LNCAP (cell line): ENCODE measurements around the gene GTSF1L.

Source experiments
- TF ChIP-seq, protein P1 (sequence below): fragments of 450-650 bp; IDR thresholded peaks from 2 replicates; pipeline ENCODE4 v1.5.1; 2017; ENCODE audit warnings: mild to moderate bottlenecking

The GTSF1L gene

GRCh38 chr20:43721429-43722152, 5.2 kb downstream of the GTSF1L start:
- TF ChIP-seq, protein P1, sequence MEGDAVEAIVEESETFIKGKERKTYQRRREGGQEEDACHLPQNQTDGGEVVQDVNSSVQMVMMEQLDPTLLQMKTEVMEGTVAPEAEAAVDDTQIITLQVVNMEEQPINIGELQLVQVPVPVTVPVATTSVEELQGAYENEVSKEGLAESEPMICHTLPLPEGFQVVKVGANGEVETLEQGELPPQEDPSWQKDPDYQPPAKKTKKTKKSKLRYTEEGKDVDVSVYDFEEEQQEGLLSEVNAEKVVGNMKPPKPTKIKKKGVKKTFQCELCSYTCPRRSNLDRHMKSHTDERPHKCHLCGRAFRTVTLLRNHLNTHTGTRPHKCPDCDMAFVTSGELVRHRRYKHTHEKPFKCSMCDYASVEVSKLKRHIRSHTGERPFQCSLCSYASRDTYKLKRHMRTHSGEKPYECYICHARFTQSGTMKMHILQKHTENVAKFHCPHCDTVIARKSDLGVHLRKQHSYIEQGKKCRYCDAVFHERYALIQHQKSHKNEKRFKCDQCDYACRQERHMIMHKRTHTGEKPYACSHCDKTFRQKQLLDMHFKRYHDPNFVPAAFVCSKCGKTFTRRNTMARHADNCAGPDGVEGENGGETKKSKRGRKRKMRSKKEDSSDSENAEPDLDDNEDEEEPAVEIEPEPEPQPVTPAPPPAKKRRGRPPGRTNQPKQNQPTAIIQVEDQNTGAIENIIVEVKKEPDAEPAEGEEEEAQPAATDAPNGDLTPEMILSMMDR = no peak

- TF ChIP-seq, protein P1 = no peak
These were observed 5.7 kb downstream of the GTSF1L start for GRCh38 chr20:43721097-43721428.

- TF ChIP-seq, protein P1 = no peak
These were observed 6.8 kb downstream of the GTSF1L start for GRCh38 chr20:43720007-43720406.

DNA sequence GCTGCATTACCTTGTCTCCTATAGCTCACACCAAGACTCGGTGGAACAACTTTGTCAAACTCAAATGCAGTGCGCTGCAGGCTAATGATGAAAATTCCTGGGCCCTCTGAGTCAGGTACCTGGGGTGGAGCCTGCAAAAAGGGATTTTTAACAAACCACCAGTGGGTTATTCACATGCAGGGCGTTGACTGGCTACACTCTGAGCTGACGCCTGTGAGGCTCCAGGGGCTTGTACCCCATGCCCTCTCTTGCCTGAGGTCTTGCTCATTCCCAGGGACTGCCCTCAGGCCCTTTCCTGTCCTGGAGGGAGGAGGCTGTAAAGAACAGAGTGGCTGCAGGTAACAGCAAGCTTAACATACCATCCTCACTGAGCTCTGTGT, 9.2 kb downstream of the GTSF1L start:
- TF ChIP-seq, protein P1 = no peak

DNA sequence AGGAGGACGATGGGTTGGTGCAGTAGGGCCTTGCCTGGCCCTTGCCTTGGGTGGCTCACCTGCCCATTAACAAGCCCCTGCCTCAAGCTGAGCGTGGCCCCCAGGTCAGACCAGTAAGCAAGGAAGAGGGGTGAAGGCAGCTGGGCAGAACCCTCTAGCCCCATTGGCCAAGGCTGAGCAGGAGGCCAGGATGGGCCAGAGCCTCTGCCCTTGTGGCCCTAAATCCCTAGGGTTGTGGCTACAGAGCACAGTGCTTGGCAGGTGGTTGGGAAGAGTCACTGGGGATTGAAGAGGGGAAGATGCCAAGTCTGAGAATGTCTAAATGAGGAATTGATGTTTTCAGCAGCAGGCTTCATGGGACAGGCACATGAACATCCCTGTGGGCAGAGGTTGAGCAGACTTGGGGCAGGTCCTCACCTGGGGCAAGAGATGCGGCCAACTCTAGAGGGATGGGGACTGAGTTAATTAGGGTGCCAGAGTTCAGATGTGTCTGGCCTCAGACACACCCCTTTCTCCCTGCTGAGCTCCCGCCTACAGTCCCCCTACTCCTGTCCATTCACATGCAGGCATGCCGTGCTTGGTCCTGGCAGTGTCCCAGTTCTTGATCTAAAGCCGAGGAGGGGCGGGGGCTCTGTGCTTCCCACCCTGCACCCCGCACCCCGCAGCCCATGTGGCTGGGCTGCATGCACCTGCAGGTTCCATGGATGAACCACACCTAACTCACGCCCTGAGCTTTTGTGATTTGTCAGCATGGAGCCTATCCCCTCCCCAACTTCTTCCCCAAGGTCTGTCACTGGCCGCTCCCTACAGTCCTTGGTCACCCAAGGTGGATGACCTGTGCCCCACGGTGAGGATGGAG, 9.8 kb downstream of the GTSF1L start:
- TF ChIP-seq, protein P1 = no peak

- TF ChIP-seq, protein P1 = no peak
These were observed 10.7 kb downstream of the GTSF1L start for GRCh38 chr20:43716123-43716522.

DNA sequence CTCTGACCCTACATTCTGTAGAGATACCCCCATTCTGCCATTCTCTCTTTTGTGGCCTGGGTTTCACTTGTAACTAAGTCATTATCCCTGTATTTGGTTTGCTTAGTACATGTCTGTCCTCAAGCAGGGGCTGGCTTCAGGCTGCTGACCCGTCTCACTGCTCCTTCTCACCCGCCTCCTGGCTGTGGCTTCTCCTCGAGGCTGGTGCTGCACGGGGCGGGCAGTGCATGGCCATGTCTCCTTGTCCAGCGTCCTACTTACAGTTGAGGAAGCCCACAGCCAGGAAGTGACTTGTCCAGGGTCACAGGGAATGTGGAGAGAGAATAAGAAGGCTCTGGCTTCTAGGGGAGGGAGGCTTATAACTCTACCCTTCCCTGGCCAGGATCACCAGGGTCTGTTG, 11.3 kb downstream of the GTSF1L start:
- TF ChIP-seq, protein P1 = no peak
